Hematopoietic multipotent progenitor cell treated with erythropoietin and hydrocortisone succinate and interleukin-3 and kit ligand, for 17 days (in vitro differentiated cells): ENCODE results near the gene DHRS12.

Source experiments
- DNase-seq: peaks from one replicate; pipeline ENCODE4 v3.0.0-alpha.2; 2015; ENCODE audit warnings: low spot score

The DHRS12 gene

DNA sequence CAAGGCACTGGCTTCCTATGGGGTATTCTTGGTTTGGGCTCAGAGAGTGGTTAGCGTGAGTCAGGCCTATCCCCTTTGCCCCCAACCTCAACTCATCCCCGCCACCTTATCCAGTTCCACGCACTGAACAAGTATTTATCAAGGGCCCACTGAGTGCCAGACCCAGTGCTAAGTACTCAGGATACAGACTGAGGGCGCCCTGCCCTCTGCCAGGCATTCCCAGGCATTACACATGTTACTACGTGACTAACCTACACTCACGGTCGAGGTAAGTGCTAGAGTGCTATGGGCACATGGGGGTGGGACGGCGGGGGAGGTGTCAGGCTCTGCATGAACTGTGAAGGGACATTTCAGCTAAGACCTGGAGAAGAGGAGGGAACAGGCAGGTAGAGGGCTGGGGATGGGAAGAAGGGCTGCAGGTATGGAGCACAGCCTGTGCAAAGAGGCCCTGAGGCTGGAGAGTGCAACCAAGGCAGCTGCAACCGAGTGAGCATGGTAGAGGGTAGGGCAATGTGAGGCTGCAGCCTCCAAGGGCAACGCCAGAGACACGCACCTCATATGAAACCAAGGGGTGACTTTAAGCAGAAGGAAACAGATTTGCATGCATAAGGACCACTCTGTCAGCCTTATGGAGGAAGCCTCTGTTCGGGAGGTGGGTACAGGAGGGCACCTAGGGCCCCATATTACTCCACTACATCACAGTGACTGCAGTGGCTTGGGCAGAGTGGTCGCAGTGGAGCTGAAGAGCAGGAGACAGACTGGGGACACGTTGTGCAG, 22.5 kb downstream of the DHRS12 start:
- no peak for DNase-seq

- no peak for DNase-seq
Observed at GRCh38 chr13:51780099-51780498, 23.9 kb downstream of the DHRS12 start.

DNA sequence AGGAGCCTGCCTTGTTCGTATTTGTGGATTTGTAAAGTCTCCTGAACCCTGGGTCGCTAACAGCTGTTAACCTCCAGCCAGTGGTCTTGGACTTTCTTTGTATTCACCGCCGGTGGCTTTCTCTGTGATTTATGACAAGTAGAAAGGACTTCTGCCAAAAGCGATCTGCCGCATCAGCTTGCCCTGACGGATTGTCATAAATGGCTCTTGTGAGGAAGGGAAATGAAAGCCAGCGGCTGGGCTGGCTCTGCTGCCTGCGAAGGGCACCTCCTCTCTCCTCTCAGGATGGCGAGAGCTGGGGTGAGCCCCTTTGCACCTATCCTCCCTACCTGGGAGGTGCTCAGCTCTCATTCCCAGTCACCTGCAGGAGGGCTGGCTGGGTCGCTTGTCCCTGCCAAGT, 25.6 kb downstream of the DHRS12 start:
- DNase-seq, result no peak

DNA sequence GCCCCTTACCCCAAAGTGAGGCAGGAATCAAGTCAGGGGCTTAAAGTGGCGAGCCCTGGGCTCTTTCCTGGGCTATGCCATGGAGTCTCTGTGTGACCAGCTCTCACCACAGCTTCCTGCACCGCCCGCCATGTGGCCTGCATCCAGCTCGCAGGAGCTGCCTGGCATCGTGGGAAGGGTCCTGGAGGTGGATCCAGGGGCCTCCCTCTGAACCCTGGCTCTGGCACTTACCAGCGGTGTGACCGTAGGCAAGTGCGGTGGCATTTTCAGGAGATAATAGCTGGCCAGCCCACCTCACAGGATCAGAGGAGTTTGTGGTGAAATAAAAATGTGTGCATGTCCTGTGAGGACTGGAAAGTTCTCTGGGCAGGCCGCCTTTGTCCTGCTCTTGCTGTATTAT, 26.0 kb downstream of the DHRS12 start:
- no peak for DNase-seq

DNA sequence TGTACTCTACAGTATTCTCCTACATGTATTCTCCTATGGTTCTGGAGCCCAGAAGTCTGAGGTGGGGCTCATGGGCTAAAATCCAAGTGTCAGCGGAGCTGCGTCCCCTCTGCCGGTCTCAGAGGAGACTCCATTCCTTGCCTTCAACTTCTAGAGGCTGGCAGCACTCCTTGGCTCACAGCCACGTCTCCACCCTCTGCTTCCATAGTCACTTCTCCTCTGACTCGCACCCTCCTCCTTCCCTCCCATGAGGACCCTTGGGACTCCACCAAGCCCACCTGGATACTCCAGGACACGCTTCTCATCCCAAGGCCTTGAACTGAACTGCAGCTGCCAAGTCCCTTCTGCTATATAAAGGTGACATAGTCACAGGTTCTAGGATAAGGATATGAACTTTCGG, 27.8 kb downstream of the DHRS12 start:
- no peak for DNase-seq

GRCh38 chr13:51773515-51773914, 30.4 kb downstream of the DHRS12 start:
- DNase-seq, result no peak

DNA sequence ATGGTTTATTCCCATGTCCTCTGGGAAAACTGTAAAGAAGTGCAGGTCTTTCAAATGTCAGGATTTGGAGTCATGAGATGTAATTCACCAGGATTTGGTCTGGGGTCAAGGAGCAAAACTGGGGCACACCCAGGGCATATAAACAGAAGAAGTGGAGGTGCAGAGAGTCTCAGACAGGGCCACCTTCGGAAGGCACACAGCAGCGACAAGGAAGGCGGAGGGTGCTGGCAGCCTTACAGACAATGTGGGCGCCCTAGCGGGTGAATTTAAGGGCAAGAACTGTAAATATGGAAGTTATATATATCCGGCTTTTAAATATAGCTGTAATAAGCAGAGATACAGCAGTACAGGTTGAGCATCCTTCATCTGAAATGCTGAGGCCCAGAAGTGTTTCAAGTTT, 31.2 kb downstream of the DHRS12 start:
- DNase-seq, result no peak

GRCh38 chr13:51772105-51772455, 31.9 kb downstream of the DHRS12 start:
- no peak for DNase-seq

DNA sequence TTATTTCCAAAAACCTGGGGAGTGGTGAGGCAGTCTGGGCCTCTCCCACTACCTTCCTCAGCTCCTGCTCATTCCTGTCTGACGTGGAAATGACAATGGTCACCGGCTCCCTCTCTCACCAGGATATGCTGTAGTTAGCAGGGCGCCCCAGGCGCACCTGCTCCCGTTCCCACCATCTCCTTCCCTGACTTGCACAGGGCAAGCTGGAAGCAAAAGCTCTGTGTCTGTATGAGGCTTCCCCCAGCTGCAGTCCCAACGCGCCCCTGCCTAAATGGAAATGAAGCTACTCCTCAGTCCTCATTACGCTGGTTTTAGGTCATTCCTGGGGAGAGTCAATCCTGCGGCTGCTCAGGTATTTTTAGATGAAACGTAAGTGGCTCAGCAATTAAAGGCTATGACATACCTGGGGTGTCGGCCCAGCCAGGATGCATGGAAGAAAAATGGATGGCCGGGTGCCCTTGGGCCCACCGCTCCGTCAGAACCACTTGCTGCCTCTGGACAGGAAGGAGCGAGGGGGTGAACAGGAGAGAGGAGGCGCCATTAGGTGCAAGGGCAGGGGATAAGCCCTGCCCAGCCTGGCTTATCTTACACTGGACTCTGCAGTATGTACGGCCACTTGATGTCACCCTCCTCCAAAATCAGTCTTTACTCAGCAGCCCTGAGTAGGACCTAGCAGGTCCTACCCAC, 32.4 kb downstream of the DHRS12 start:
- no peak for DNase-seq

- no peak for DNase-seq
Observed at GRCh38 chr13:51770681-51771417, 33.1 kb downstream of the DHRS12 start.

- no peak for DNase-seq
Observed at GRCh38 chr13:51770160-51770559, 33.8 kb downstream of the DHRS12 start.

DNA sequence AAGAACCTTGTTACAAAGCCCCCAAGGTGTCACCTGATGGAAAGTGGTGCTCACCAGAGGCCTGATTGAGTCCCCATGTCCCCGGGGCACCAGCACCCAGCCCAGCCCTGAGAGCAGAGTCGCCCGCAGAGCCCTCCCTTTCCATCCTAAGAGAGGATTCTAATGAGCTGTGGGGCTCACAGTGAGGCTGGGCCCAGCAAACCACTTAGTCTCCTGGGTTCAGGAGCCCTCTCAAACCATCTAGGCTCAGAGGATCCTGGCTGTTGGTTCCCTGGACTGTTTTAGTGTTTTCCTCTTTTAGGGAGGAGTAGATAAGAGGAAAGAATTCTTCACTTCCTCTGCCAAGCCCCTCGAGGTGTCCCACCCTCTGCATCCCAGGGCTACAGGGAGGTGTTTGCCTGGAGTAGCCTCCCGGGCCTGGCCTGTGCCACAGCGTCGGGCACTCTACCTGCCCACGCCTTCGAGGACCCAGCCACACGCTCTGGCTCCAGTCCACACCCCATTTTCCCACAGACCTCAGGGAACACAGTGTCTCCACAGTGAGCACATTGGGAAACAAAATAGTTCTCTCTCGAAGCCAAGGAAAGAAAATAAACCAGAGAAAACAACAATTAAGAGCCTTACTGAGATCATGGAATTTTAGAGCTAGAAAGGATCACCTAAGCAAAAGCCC, 34.4 kb downstream of the DHRS12 start:
- DNase-seq, result no peak

DNA sequence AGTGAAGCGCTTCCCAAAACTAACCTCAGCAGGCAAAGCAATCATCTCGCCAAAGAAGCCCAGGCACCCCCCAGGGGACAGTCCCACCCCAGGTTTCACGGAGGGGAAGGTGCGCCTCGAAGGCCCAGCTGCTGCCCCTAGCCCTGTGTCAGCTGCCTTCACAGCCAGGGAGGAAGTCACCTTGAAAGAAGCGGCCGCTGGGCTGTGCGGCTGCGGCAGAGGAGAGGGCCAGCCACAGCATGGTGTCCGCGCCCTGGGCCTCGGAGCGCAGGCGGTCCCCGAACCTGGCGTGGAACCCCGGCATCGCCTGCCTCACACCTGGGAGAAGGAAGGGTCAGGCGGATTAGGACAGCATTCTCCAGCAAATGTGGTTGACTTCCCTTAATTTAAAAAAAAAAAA, 35.0 kb downstream of the DHRS12 start:
- no peak for DNase-seq

DNA sequence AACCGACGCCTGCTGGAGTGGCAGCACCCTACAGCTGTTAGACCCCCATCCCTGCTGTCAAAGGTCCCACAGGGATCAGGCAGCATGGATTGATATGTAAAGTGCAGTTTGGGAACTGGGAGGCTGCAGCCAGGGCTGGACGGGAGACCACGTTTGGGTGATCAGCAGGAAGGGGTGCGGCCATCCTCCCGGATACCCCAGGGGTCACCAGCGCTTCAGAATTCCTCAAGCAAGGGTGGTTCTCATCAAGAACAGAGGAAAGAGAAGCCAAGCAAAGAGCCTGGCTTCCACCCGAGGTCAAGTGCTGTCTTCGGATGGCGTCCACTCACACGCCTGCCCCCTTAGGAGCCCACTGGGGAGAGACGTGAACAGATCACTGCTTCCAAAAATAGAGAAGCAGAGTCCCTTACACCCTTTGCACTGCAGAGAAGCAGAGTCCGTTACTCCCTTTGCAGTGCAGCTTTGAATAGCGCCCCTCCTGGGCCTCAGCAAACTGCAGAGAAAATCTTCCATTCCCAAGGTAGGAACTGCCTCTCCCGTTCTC, 35.5 kb downstream of the DHRS12 start:
- no peak for DNase-seq

- no peak for DNase-seq
Observed at GRCh38 chr13:51767100-51767499, 36.9 kb downstream of the DHRS12 start.

- DNase-seq, result no peak
Observed at GRCh38 chr13:51765142-51765515, 38.8 kb downstream of the DHRS12 start.

DNA sequence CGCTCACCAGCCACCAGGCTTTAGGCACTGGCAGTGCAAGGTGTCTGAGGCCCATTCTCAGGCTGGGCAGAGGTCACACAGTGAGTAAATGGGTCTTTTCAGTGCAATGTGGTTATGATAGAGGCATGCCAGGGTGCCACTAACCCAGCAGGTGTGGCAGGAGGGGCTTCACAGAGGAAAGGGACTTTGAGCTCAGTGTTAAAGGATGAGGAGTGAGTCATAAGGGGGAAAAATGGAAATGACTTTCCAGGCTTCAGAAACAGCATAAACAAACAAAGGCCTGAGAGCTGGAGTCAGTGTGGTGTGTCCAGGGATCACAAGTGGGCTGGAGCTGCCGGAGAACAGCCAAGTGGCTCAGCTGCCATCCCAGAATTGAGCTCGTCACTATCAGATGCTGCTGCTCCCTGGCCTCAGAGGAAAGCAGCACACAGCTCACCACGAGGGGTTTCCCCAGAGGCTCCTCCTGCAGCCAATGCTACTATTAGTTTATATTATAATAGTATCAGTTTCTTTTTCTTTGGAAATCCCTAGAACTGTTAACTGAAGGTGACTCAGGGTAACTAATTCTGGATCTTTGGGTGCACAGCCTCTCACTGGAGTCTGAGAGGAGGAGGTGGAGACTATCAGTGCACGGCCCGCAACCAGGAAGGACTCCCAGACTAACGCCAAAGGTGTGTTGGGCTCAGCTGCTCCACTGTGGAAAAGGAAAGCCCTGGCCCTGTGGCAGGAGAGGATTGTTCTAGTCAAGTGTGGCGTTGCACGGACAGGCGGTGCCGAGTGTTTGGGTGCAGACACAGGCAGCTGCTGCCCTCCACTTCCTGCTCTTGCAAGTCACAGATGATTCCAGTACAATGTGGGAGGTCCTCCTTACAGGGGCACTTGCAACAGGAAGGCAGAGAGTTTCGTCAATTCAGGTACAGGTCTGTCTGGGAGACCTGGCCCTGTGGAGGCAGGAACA, 39.5 kb downstream of the DHRS12 start:
- DNase-seq, result no peak

DNA sequence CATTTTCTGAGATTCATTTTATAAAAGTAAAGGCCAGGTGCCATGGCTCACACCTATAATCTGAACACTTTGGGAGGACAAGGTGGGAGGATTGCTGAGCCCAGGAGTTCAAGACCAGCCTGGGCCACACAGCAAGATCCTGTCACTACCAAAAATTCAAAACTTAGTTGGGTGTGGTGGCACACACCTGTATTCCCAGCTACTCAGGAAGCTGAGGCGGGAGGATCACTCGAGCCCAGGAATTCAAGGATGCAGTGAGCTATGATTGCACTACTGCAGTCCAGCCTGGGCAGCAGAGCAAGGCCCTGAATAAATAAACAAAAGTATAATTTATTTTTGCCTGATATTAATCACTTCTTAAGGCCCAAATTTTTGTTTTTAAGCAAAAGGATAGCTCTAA, 40.5 kb downstream of the DHRS12 start:
- no peak for DNase-seq

DNA sequence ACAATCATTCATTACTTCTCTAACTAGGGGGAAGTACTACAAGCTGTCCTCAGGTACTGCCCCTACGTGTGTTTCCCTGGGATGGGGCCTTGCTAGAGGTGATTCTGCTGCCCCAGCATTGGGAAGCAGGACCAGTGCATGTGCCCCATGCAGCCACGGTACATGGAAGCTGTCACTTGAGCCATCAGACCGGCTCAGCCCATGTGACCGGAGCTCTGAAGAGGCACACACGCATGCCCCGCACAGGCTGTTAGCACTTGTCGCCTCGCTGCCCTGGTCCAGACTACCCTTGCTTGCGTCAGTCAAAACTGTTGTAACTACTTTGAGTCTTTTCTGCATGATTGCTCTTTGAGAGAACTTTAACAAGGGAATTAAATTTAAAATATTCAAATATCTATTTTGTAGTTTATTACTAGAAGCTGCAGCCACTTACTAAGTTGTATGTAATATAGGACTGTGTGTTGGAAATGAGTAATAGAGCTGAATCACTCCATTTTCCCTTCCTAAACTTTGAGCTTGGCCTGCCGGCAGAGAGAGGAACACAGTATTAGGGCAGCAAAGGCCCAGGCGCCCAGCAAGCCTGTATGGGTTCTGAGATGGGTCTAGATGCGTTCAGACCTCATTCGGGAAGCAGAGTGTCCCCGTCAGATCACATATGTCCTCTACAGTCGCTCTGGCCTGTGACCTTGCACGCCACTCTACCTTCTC, 42.2 kb downstream of the DHRS12 start:
- DNase-seq, result no peak

GRCh38 chr13:51760592-51760991, 43.4 kb downstream of the DHRS12 start:
- no peak for DNase-seq

GRCh38 chr13:51759240-51759639, 44.7 kb downstream of the DHRS12 start:
- no peak for DNase-seq
